ENCODE results near the gene CNPY3.

The CNPY3 gene

GRCh38 chr6:42961020-42961470 is 31.8 kb downstream of the CNPY3 start:
- DNase-seq = no peak

DNA sequence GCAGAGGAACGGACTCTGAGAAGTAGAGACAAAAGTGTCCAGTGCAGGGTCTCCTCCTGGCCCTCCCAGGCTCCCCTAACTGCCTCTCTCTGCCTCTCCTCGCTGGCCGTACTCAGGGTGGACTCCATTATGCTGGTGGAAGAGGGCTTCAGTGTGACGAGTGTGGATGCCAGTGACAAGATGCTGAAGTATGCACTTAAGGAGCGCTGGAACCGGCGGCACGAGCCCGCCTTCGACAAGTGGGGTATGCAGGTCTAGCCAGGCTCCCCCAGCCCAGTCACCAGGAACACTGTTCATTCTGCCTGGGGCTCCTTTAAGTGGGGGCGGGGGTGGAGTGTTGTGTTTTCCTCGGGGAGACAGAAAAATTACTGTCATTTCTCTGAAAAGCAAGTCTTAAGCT is 32.8 kb downstream of the CNPY3 start:
- DNase-seq = no peak

DNA sequence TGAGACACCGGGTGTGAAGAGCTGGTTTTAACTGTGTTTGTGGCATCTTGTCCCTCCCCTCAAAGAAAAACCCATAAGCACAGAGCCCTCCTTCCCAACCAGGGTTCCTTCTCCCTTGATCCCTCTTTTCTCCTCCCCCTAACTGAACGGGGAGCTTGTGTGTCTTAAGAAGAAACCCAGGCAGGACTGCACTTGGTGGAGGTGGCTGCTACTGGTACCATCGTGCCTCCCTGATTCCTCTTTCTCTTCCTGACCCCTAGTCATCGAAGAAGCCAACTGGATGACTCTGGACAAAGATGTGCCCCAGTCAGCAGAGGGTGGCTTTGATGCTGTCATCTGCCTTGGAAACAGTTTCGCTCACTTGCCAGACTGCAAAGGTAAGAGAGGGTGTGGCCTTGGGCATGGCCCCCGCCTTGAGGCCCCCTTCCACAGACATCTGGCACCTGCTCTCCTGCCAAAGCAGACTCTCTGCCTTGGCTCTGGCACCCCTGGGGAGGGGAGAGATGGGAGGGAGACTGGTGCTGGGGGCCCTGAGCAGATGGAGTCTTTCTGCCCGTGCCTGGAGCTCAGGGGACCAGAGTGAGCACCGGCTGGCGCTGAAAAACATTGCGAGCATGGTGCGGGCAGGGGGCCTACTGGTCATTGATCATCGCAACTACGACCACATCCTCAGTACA is 33.4 kb downstream of the CNPY3 start:
- no peak for DNase-seq

- DNase-seq = no peak
These were observed 34.0 kb downstream of the CNPY3 start for GRCh38 chr6:42963179-42963854.

GRCh38 chr6:42963855-42964605 is 34.8 kb downstream of the CNPY3 start:
- no peak for DNase-seq

GRCh38 chr6:42966571-42966970 is 37.3 kb downstream of the CNPY3 start:
- DNase-seq = no peak

DNA sequence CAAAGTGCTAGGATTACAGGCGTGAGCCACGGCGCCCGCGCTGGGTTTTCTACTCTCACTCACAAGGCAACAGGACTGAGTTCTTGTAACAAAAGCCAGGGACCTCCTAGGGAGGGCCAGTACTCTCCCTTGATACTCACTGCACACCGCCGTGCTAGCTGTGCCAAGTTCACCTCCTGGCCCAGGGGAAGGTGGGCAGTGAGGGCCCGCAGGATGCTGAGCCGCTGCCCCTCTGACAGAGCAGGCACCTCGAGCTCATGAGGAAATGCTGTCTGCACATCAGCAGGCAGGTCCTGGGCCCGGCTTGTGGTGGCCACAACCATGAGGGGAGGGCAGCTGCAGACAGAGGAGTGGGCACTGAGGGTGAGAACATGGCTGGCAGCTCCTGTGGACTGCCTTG is 37.9 kb downstream of the CNPY3 start:
- DNase-seq = no peak

- DNase-seq = no peak
These were observed 38.9 kb downstream of the CNPY3 start for GRCh38 chr6:42968126-42968701.

DNA sequence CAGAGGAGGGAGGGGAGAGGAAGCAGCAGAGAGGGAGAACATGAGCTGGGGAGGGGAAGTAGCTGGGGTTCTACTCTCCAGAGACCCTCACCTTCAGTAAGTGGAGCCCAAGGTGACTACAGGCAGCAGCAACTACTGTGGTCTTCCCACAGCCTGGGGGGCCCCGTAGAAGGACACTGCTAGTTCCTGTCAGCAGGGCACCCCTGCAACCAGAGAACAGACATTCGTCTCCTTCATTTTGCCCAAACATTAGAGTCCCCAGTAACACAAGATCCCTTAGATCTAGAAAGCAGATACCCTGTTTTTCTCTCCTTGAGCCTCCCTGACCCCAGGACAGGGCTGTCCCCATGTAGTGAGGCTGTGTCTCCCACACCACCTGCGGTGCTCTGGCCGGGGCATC is 39.5 kb downstream of the CNPY3 start:
- DNase-seq = no peak

- DNase-seq = no peak
These were observed 40.2 kb downstream of the CNPY3 start for GRCh38 chr6:42969431-42969830.

DNA sequence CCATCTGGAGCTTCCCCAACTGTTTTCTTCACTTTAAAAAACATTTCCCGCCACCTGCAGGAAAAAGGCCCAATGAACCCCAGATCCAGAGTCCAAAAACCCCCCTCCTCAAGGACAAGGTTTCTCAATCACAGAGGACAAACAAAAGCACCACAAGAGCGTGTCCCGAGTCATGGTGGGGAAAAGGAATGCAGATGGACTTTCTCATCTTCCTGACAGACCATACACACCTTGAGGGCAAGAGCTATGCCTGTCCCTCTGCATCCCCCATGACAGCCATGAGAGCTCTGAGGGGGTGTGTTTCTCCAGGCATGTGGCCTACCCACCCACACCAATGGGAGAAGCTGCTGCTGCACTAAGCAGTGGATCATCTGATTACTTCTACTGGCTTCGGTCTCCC is 40.7 kb downstream of the CNPY3 start:
- DNase-seq = no peak

DNA sequence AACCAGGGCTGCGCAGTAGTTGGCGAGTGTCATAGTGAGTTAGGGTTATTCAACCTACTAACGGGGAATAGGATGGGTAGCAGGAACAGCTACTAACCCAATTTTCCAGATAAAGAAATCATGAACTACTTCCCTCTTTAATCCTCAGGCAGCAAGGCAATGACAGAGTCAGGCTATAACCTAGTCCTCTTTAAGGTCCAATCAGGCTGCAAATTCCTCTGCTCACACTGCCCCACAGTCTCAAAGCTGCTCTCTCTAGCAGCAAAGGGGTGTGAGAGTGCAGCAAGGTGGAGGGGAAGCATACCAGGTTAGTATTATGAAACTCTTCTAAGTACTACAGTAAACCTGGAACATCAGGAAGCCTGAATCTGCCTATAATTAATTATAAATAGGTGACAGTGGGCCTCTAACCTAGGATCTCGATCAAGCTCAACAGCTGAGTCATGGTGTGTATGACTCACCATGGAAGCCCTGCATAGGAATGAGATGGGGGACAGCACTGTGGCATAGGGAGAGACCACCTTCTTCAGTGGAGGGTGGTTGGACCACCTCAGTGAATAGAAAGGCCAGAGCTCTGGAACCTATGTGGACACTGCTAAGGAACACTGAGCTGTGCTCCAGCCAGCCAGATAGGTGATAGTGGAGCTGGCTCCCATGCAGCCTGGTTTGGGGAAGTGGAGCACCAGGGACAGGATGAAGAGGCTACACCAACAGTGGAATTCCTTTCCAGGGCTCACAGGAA is 41.8 kb downstream of the CNPY3 start:
- no peak for DNase-seq

GRCh38 chr6:42971746-42972327 is 42.6 kb downstream of the CNPY3 start:
- no peak for DNase-seq

DNA sequence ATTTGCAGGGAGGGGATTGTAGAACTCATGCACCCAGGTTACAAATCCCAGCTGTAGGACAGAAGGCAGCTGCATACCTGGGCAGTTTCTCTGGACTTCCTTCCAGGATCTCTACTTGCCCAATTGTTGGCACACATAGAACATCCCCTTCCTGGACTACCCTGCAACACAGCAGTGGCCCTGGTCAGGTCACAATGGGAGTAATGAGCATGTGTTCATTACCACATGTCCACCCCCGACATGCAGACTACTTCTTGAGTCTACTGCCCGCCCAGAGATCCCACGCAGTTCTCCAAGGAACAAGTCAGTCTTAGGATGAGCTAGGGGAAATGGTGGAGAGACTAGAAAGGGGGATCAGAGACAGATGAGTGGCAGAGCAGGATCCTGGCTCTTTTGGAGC is 44.6 kb downstream of the CNPY3 start:
- DNase-seq = no peak

DNA sequence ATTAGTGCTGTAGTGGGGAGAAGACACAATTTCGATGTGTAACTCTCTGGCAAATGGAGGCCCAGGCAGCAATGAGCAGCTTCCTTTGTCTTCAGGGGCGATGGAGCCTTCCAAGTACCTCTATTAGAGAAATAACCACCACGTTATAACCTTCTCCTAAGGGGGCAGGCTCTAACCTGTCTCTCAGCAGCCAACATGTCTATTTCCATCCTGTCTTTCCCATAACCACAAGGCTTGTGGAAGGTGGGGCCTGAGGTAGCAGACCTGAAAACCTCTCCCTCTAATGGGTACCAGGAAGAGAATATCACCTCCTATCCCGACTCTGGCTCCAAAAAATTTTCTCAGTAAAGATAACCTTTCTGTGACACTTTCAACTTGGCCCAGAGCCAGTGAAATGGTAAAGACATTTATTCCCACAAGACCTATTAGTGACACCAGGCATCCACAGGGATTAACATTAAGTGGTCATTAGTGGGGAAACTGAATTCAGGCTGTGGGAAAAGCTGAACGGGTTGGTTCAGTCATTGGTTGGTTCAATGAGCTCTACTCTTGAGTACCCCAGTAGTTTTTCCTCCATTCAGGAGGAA is 45.7 kb downstream of the CNPY3 start:
- no peak for DNase-seq

- DNase-seq = no peak
These were observed 49.2 kb downstream of the CNPY3 start for GRCh38 chr6:42978487-42978838.

GRCh38 chr6:42978839-42979522 is 49.7 kb downstream of the CNPY3 start, which contains the start of gene PEX6:
PEX6 (minus strand) TSS chr6:42979181; CDS start chr6:42979150, 31 bp downstream.
- DNase-seq = peak; percentile 90

DNA sequence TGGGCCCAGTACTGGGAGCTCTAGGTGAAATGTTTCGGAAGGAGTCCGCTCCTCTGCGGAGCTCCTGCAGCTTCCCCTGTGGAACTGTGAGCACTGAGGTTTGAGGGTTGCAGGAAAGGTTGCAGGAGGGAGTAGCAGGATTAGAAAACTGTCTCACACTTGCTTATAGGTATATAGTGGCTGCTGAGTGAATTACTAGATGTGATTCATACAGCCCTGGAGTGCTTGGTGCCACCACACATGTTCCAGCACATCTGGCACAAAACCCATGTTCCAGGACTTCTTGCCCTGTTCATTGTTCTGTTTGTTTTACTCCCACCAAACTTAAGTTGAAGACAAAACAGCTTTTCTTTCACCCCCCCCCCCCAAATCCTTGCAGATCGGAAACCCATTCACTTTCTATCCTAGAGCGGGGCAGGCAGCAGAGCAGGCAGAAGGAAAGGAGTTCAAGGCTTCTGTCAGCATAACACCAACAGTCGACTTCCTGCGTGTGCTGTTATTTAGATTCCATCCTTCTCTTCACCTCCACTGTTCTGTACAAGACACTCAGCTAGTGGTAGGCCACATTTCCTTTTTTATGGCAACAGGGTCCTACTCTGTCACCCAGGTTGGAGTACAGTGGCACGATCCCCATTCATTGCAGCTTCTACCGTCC is 50.4 kb downstream of the CNPY3 start:
- no peak for DNase-seq

DNA sequence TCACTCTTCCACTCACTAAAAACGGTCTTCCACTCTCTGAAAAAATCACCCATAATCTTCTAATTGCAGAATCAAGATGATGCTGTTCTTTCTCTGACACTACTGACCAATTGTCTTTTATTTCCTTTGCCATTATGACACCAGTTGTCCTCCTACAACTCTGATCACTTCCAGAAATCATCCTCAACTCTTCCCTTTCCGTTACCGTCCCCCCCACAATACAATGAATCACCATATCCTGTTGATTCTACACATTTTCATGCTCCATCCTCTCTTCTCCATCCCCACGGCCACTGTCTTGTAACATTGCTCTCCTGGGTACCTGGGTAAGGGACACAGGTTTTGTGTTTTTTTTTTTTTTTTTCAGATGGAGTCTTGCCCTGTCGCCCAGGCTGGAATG is 52.6 kb downstream of the CNPY3 start:
- DNase-seq = no peak

GRCh38 chr6:42984001-42984923 is 55.0 kb downstream of the CNPY3 start, which contains the start of gene PPP2R5D:
PPP2R5D (plus strand) TSS chr6:42984570; CDS start chr6:42984678, 108 bp downstream.
- peak; percentile 98 for DNase-seq
